ENCODE data around the gene SREBF1.
"Not testable (repeated sequence)": the region's sequence is repeated elsewhere in the genome, so short reads cannot be mapped to it uniquely, and the experiment has no call there.

The SREBF1 gene

GRCh38 chr17:17809531-17810083 lies 27.2 kb downstream of the SREBF1 start:
- H3K4me3 ChIP-seq (ENCODE audit: low read depth, low read length), result no peak overlapping the region
- DNase-seq, result no peak

GRCh38 chr17:17808706-17809432 lies 27.9 kb downstream of the SREBF1 start:
- Histone ChIP-seq H3K27me3 (ENCODE audit: insufficient read depth, low read depth, severe bottlenecking) (no peaks in the 10 kb centered on the region), H3K9me3 (ENCODE audit: severe bottlenecking) (no peaks in the 10 kb centered on the region), H3K27ac (no peak overlapping the region), H3K36me3 (peaks cover 84% of the 10 kb centered on the region), H3K4me3 (ENCODE audit: low read depth, low read length) (no peak overlapping the region)
- no peak for DNase-seq
- TF ChIP-seq CTCF (IDR thresholded peaks at IDR 0.05; ENCODE audit: low read depth, low read length), result no peak

More at GRCh38 chr17:17809531-17810083, 27.2 kb downstream of the SREBF1 start:
- peaks cover 84% of the 10 kb centered on the region for H3K36me3 ChIP-seq
- H3K27me3 ChIP-seq (ENCODE audit: insufficient read depth, low read depth, severe bottlenecking), result no peaks in the 10 kb centered on the region
- H3K27ac ChIP-seq, result no peak overlapping the region; the same call in 1 of the 2 replicates
- no peak for TF ChIP-seq CTCF (IDR thresholded peaks at IDR 0.05; ENCODE audit: low read depth, low read length)
- H3K9me3 ChIP-seq (ENCODE audit: severe bottlenecking), result no peaks in the 10 kb centered on the region

GRCh38 chr17:17808200-17808599 lies 28.6 kb downstream of the SREBF1 start:
- not testable (repeated sequence) for H3K4me3 ChIP-seq (ENCODE audit: low read depth, low read length); H3K27ac ChIP-seq; DNase-seq; H3K27me3 ChIP-seq (ENCODE audit: insufficient read depth, low read depth, severe bottlenecking); H3K9me3 ChIP-seq (ENCODE audit: severe bottlenecking)
- peaks cover 84% of the 10 kb centered on the region for H3K36me3 ChIP-seq

- Histone ChIP-seq H3K36me3 (peaks cover 82% of the 10 kb centered on the region), H3K4me3 (ENCODE audit: low read depth, low read length) (no peak overlapping the region), H3K27ac (no peak overlapping the region), H3K27me3 (ENCODE audit: insufficient read depth, low read depth, severe bottlenecking) (no peaks in the 10 kb centered on the region), H3K9me3 (ENCODE audit: severe bottlenecking) (no peaks in the 10 kb centered on the region)
- no peak for DNase-seq
- TF ChIP-seq CTCF (IDR thresholded peaks at IDR 0.05; ENCODE audit: low read depth, low read length), result no peak
These were observed 29.3 kb downstream of the SREBF1 start for GRCh38 chr17:17807440-17807839.

- TF ChIP-seq CTCF (IDR thresholded peaks at IDR 0.05; ENCODE audit: low read depth, low read length), result no peak
- H3K36me3 ChIP-seq, result peaks cover 82% of the 10 kb centered on the region
These were observed 30.0 kb downstream of the SREBF1 start for GRCh38 chr17:17806611-17807274.

GRCh38 chr17:17806035-17806434 lies 30.8 kb downstream of the SREBF1 start:
- Histone ChIP-seq H3K27ac (no peak overlapping the region), H3K27me3 (ENCODE audit: insufficient read depth, low read depth, severe bottlenecking) (no peaks in the 10 kb centered on the region), H3K4me3 (ENCODE audit: low read depth, low read length) (no peak overlapping the region), H3K36me3 (peaks cover 83% of the 10 kb centered on the region), H3K9me3 (ENCODE audit: severe bottlenecking) (no peaks in the 10 kb centered on the region)
- DNase-seq, result no peak
- no peak for TF ChIP-seq CTCF (IDR thresholded peaks at IDR 0.05; ENCODE audit: low read depth, low read length)

More at GRCh38 chr17:17806611-17807274, 30.0 kb downstream of the SREBF1 start:
- H3K27me3 ChIP-seq (ENCODE audit: insufficient read depth, low read depth, severe bottlenecking), result no peaks in the 10 kb centered on the region
- H3K4me3 ChIP-seq (ENCODE audit: low read depth, low read length), result no peak overlapping the region
- H3K27ac ChIP-seq, result no peak overlapping the region
- DNase-seq, result no peak
- no peaks in the 10 kb centered on the region for H3K9me3 ChIP-seq (ENCODE audit: severe bottlenecking)

Data from WERI-Rb-1 (cell line).